ENCODE data around the gene EIF4B.

The EIF4B gene, protein sequence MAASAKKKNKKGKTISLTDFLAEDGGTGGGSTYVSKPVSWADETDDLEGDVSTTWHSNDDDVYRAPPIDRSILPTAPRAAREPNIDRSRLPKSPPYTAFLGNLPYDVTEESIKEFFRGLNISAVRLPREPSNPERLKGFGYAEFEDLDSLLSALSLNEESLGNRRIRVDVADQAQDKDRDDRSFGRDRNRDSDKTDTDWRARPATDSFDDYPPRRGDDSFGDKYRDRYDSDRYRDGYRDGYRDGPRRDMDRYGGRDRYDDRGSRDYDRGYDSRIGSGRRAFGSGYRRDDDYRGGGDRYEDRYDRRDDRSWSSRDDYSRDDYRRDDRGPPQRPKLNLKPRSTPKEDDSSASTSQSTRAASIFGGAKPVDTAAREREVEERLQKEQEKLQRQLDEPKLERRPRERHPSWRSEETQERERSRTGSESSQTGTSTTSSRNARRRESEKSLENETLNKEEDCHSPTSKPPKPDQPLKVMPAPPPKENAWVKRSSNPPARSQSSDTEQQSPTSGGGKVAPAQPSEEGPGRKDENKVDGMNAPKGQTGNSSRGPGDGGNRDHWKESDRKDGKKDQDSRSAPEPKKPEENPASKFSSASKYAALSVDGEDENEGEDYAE

GRCh38 chr12:53005986-53006809, at the start of gene EIF4B:
TSS of gene EIF4B (plus strand) at chr12:53006456. CDS start at chr12:53006484, 28 bp downstream.
- peak; percentile 97 for ATAC-seq
- Mint-ChIP-seq H3K27ac (peak within 1 kb of the TSS; percentile 98 to 100), H3K9me3 (no peaks in the 10 kb centered on the region), H3K4me3 (peak within 1 kb of the TSS; percentile 98 to 100), H3K4me1 (peaks cover 44% of the 10 kb centered on the region), H3K27me3 (no peaks in the 10 kb centered on the region)
- DNase-seq, result peak; percentile 99 to 100

DNA sequence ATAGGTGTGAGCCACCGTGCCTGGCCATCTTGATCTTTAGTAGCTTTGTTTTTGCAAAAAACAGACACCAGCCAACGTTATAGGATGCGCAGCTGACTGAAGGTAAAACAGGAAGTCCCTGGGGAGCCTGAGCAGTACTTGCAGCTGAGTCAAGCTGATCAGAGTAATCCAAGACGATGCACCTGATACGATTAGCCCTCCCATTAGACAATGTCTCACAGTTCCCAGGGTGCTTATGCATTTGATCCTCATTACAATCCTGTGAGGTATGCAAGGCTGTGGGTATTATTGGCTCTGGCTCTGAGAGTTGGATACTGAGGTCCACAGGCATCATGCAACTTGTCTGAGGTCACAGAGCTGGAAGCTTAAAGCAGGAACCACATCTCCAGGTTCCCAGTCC, 49.3 kb upstream of the EIF4B start:
- DNase-seq (no peak), ATAC-seq (no peak)
- no peaks in the 10 kb centered on the region for H3K27me3 Mint-ChIP-seq
- no peak overlapping the region for H3K4me3 Mint-ChIP-seq
- H3K4me1 Mint-ChIP-seq, result no peaks in the 10 kb centered on the region
- H3K27ac Mint-ChIP-seq, result peak overlapping the region; percentile 25 to 71
- no peaks in the 10 kb centered on the region for H3K9me3 Mint-ChIP-seq

- no peak for DNase-seq
- Mint-ChIP-seq H3K27ac (no peak overlapping the region), H3K9me3 (no peaks in the 10 kb centered on the region), H3K27me3 (peaks cover 22% of the 10 kb centered on the region), H3K4me3 (no peak overlapping the region), H3K4me1 (no peaks in the 10 kb centered on the region)
- ATAC-seq, result no peak
These were observed 41.5 kb upstream of the EIF4B start for GRCh38 chr12:52964556-52965336.

GRCh38 chr12:52965337-52965731, 40.9 kb upstream of the EIF4B start:
- no peak overlapping the region for H3K4me3 Mint-ChIP-seq
- H3K27me3 Mint-ChIP-seq, result peaks cover 28% of the 10 kb centered on the region
- no peak for DNase-seq
- ATAC-seq, result no peak
- no peak overlapping the region for H3K27ac Mint-ChIP-seq
- H3K4me1 Mint-ChIP-seq, result no peaks in the 10 kb centered on the region
- no peaks in the 10 kb centered on the region for H3K9me3 Mint-ChIP-seq

DNA sequence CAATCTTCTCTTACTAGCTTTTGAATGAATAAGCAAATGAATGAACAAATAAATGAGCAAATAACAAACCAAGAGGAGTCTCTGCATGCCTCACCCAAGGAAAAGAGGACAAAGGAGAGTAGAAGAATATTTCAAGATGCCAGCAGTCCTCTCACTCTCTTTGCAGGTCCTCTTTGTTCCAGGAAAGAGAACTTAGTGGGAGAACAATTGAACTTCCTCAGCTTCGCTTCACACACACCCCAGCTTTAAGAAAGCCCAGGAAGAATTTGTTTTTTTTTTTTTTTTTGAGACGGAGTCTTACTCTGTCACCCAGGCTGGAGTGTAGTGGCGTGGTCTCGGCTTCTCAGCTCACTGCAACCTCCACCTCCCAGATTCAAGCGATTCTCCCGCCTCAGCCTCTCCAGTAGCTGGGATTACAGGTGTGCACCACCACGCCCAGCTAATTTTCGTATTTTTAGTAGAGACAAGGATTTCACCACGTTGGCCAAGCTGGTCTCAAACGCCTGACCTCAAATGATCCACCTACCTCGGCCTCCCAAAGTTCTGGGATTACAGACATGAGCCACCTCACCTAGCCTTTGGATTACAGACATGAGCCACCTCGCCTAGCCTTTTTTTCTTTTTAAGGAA, 37.0 kb upstream of the EIF4B start:
- Mint-ChIP-seq H3K9me3 (no peaks in the 10 kb centered on the region), H3K27ac (no peak overlapping the region), H3K27me3 (peaks cover 26% of the 10 kb centered on the region), H3K4me3 (no peak overlapping the region), H3K4me1 (no peaks in the 10 kb centered on the region)
- DNase-seq (no peak), ATAC-seq (no peak)

DNA sequence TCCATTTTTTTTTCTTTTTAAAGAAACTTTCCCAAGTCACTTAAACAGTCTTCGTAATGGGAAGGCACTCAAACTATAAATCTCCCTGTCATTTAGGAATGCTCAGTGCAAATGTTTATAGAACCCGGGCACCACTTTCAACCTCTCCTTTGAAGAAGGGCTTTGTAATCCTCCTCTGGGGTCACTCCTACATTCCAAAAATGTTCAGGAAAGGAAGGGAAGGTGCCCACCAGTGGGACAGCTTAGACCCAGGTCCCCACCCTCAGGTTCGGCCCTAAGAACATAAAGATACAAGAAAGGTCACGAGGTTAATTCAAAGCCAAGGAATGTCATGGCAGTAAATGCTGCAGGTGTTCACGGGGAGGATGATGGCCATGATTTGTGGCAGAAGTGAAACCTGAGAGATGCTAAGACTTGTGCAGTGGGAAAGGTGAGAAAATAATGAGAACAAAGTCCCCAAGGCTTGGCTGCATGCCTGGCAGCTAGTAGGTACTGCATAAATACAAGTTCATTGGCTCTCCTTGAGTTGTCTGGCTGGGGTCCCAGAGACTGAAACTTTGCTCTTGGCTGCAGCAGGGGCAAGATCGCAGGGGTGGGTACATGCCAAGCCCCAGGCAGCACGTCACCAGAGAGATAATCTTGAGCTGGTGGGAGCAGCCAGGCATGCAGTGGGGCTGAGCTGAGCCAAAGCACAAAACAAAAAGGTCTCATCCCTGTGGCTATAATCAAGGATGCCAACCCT, 36.3 kb upstream of the EIF4B start:
- ATAC-seq (no peak), DNase-seq (no peak)
- Mint-ChIP-seq H3K9me3 (no peaks in the 10 kb centered on the region), H3K27me3 (peaks cover 19% of the 10 kb centered on the region), H3K27ac (peak overlapping the region in 1 of 2 donors; percentile 48), H3K4me3 (no peak overlapping the region), H3K4me1 (no peaks in the 10 kb centered on the region)

- Mint-ChIP-seq H3K4me3 (no peak overlapping the region), H3K4me1 (no peaks in the 10 kb centered on the region), H3K27me3 (peaks cover 22% of the 10 kb centered on the region), H3K27ac (no peak overlapping the region), H3K9me3 (no peaks in the 10 kb centered on the region)
- DNase-seq, result no peak
- no peak for ATAC-seq
These were observed 34.5 kb upstream of the EIF4B start for GRCh38 chr12:52971679-52972329.

GRCh38 chr12:52975204-52975603, 31.1 kb upstream of the EIF4B start:
- H3K4me1 Mint-ChIP-seq, result no peaks in the 10 kb centered on the region
- ATAC-seq, result no peak
- H3K9me3 Mint-ChIP-seq, result no peaks in the 10 kb centered on the region
- H3K27ac Mint-ChIP-seq, result no peak overlapping the region
- no peak for DNase-seq
- H3K4me3 Mint-ChIP-seq, result no peak overlapping the region
- peaks cover 43% of the 10 kb centered on the region for H3K27me3 Mint-ChIP-seq

- DNase-seq, result no peak
- Mint-ChIP-seq H3K9me3 (no peaks in the 10 kb centered on the region), H3K27ac (no peak overlapping the region), H3K27me3 (peaks cover 49% of the 10 kb centered on the region), H3K4me3 (no peak overlapping the region), H3K4me1 (peaks cover 6% of the 10 kb centered on the region)
- no peak for ATAC-seq
These were observed 30.3 kb upstream of the EIF4B start for GRCh38 chr12:52975820-52976573.

DNA sequence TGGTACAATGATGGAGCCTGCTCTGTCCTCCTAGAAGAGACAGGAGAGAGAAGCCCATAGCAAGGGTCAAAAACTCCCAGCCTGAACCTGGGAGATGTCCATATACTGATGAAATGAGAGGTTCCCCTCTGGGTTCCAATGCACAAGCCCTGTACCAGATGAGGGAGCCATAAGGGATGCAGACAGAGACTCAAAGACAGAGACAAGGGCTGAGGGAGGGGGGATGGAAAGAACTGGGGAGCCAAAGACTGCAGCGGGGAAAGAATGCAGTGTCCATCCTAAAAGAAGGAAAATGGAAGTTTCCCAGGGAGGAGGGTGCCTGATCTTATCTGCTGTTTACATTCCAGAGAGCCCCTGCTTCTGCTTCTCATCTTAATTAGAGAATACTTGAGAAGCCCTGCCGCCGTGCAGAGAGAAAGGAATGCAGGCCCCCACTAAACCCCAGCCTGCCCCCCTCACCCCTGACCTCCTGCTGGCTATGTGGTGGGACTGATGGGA, 29.6 kb upstream of the EIF4B start:
- Mint-ChIP-seq H3K4me1 (peaks cover 7% of the 10 kb centered on the region), H3K27ac (no peak overlapping the region), H3K27me3 (peaks cover 50% of the 10 kb centered on the region), H3K9me3 (no peaks in the 10 kb centered on the region), H3K4me3 (no peak overlapping the region)
- ATAC-seq (no peak), DNase-seq (no peak)

GRCh38 chr12:52977170-52977569, 29.1 kb upstream of the EIF4B start:
- H3K27ac Mint-ChIP-seq, result no peak overlapping the region
- H3K4me1 Mint-ChIP-seq, result peaks cover 7% of the 10 kb centered on the region
- peaks cover 50% of the 10 kb centered on the region for H3K27me3 Mint-ChIP-seq
- no peak overlapping the region for H3K4me3 Mint-ChIP-seq
- DNase-seq (no peak), ATAC-seq (no peak)
- H3K9me3 Mint-ChIP-seq, result no peaks in the 10 kb centered on the region

DNA sequence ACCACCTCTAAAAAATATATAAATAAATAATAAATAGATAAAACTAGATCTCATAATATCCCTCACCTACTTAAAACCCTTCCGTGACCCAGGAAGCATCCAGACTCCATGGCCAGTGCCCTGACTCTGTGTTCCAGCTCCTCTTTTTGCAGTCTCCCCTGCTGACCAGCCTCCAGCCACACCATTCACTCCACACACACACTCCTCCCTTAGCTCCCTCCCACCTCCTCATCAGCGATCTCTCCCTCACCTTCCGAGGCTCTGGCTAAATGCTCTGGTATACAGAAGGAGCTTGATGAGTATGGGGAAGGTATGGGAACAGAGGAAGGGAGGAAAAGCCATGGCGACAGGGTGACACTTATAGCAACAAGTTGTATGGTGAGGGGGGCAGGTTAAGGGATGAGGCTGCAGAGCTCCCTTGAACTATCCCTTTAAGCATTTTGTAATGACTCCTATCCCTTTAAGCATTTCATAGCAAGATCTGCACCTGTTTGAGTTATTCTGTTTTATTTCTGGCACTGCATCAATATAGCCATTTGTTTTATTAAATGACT, 26.1 kb upstream of the EIF4B start:
- peaks cover 50% of the 10 kb centered on the region for H3K27me3 Mint-ChIP-seq
- ATAC-seq, result no peak

More for the DNA sequence above, 26.1 kb upstream of the EIF4B start:
- DNase-seq, result no peak
- no peak overlapping the region for H3K4me3 Mint-ChIP-seq
- no peak overlapping the region for H3K27ac Mint-ChIP-seq
- no peaks in the 10 kb centered on the region for H3K9me3 Mint-ChIP-seq
- peaks cover 7% of the 10 kb centered on the region for H3K4me1 Mint-ChIP-seq

All from stimulated activated naive CD8-positive, alpha-beta T cell treated with anti-CD3 and anti-CD28 coated beads, Interleukin-15, amount 100 ng/mL, for 72 hours (primary cell).